Glomerular visceral epithelial cell (primary cell): ENCODE results near the gene TRAF7.
"Not testable (repeated sequence)": the region's sequence is repeated elsewhere in the genome, so short reads cannot be mapped to it uniquely, and the experiment has no call there.

ENCODE experiments used
- DNase-seq: peaks from one replicate; pipeline ENCODE4 v3.0.0-alpha.2; 2016; ENCODE audit errors: extremely low spot score

Gene TRAF7

DNA sequence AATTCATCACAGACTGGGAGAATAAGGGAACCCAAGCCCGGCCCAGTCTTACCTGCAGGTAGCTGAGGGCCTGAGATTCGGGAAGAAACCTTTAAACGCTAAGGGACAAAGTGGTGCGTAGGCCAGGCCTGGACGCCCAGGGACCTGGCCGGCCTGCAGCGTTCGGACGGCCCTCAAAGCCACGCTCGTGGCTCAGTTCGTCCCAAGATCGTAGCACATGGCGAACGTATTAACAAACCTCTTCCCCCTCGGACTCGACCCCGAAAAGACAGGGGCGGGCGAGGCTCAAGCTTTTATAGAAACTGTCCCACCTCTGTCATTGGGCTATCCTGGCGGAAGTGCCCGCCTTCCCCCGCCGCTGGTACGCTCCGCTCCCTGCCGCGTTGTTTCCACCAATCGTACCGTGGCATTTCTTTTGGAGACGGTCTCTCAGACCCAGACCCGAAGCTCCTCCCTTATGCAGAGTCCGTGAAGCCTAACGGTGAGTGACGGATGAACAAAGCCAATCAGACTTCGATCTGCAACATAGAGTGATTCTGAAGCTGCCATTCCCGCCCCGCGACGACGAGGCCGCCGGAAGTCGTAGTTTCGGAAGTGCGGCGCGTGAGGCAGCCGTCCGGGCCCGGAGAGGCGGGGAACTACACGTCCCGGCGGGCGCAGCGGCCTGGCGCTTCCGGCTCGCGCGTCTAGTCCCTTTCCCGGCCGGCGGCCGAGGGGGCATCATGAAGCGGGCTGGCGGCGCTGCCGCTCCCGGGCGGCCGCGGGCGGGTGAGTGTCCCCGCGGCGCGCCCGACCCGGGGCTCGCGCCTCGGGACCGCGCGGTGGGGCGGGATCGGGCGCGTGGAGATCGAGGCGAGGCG lies at the start of gene TRAF7:
TSS of gene TRAF7 (plus strand) at position 692 of the 860 bp plus-strand sequence. CDS start 8,139 bp downstream, outside the sequence.
- DNase-seq, result peak; percentile 100

DNA sequence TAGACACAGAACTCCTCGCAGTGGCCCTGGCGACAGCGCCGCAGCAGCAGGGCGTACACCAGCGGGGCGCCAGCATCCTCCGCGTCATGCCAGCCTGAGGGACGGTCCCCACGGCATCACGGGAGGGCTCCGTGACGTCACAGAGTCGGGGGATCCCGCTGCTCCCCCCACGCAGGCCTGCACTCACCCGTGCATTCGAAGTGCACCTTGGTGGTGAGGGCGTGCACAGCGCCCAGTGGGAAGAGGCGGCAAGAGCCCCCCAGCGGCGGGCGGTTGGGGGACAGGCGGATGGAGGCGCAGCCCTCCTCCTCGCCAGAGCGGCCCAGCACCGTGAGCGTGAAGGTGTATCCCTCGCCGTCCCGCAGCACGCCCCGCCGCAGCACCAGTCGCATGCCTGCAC lies 49.4 kb upstream of the TRAF7 start:
- not testable (repeated sequence) for DNase-seq

DNA sequence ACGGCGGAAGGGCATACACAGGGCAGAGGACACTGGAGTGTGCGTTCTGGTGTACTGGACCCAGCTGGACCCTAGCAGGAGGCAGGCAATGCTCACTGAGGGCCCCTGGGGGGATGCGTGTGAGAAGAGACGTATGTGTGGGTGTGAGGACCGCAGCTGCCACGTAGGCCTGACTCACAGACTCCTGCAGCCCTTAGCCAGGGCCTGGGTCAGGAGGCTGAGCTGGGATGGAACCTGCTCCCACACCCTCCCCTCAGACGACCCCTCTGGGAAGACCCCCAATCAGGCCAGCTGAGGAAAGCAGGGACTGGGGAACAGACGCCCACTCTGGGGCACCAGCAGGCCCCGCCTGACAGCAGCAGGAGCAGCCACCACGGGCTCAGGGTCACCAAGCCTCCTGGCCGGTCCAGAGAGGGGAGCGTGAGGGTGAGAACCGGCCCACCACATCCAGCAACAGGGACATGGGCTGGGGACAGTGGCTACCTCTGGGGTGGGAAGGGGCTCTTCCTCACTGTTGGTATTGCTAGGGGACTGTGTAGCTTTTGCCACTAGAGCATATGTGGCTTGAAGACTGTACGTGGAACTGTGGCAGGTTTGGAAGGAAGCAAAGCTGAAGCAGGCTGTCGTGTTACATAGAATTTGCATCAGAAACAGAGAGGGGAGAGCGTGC lies 48.3 kb upstream of the TRAF7 start:
- DNase-seq, result not testable (repeated sequence)

DNA sequence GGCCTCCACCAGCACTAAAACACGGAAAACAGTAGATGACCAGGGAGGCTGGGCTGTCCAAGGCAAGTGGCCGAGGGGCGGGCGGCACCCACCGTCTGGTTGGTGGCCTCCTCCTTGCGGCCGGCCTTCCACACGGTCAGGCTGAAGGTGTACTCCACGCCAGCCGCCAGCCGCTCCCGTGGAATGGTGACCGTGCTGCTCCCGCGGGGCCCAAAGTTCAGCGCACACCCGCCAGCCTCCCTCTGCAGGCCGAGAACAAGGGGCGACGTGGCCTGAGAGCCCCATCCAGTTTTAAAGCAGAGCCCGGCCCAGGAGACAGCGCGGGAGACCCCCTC lies 47.8 kb upstream of the TRAF7 start:
- not testable (repeated sequence) for DNase-seq

DNA sequence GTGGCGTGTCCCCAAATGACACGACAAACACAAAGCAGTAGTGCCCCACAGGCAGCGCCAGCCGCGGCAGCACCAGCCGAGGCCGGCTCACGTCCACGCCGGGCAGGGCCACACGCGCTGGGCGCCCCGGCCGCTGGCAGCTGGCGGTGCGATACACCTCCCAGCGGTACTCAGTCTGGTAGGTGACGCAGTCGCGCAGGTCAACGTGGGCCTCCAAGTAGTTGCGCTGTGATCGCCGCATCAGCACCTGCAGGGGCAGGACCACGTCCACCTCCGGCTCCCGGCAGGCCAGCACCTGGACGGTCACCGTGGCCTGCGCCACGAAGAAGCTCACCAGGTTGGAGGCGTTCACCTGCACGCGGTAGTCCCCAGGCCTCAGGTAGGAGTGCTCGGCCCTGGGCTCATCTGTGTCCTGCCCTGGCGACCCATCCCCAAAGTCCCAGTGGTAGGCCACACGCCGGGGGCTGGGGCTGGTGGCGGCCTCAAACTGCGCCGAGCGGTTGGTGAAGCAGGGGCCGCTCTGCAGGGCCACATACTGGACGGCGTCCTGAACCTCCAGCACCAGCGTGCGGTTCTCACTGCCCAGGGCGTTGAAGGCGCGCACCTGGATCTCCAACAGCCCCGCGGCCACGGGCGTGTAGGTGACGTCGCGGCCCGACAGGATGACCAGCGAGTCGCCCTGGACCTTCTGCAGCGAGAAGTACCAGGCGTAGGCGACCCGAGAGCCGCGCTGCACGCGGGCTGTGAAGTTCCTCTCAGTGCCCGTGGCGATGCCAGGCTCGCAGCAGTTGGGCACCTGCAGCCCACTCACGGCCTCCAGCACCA lies 46.9 kb upstream of the TRAF7 start:
- not testable (repeated sequence) for DNase-seq

DNA sequence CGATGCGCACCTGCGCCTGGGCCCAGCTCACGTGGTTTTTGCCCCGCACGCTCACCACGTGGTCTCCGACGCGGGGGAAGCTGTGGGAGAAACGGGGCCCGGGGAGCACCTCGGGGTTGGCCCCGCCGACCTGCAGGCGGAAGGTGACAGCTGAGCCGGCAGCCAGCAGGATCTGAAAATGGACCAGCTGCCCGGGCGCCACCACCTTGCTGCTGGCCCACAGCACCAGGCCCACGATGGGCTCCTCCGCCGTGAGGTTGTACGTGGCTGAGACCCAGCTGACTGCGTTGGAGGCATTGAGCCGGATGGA lies 46.4 kb upstream of the TRAF7 start:
- not testable (repeated sequence) for DNase-seq

DNA sequence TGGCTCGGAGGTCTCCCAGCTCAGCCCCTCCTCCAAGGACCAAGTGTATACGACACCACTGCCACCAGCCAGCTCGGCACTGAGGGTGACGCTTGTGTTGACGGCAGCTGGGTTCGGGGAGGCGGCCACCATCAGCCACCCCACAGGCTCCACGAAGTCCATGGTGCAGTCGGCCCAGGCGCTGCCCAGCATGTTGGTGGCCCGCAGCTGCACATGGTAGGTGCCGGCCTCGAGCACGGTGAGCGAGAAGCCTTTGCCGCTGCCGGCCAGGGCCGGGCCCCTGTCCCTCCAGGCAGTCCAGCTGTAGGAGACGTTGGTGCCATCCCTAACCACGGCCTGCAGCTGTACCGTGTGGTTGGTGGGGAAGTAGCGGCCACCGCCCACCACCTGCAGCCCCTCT lies 45.7 kb upstream of the TRAF7 start:
- not testable (repeated sequence) for DNase-seq

DNA sequence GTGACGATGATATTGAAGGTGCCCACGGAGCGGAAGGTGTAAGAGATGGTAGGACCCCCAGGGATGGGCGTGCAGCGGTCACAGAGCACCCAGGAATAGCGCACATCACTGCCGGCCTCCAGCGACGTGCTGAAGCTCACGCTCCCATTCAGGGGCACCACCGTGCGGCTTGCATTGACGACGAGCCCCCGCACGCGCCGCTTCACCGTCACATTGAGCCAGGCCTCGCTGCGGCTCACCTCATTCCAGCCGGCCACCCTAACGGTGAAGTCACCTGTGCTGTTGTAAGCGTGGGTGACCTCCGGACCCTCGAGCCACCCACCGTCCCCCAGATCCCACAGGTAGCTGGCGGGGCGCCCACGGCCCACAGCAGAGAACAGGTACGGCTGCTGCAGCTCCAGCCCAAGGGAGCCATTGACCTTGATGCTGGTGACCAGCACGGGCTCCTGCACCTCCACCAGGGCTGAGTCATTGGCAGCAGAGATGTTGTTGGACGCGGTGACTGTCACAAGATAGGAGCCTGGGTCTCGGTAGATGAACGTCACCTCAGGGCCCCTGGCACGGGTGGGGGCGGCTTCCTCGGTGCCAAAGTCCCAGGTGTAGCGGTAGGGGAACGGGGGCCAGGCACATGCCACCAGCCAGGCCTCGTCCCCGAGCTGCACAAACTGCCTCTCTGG lies 45.1 kb upstream of the TRAF7 start:
- not testable (repeated sequence) for DNase-seq

DNA sequence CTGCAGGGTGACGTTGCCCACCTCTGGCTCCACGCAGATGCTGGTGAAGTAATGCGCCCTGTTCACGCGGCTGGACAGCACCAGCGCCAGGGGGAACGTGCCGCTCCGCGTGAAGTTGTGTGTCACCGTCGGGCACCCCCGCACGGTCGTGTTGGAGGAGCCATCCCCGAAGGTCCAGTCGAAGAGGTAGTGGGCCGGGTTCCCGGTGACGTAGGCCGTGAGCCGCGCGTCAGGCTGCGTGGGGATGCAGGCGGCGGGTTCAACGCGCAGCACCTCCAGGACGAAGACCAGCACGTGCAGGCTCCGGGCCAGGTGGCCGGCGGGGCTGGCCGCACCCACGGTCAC lies 44.6 kb upstream of the TRAF7 start:
- not testable (repeated sequence) for DNase-seq

DNA sequence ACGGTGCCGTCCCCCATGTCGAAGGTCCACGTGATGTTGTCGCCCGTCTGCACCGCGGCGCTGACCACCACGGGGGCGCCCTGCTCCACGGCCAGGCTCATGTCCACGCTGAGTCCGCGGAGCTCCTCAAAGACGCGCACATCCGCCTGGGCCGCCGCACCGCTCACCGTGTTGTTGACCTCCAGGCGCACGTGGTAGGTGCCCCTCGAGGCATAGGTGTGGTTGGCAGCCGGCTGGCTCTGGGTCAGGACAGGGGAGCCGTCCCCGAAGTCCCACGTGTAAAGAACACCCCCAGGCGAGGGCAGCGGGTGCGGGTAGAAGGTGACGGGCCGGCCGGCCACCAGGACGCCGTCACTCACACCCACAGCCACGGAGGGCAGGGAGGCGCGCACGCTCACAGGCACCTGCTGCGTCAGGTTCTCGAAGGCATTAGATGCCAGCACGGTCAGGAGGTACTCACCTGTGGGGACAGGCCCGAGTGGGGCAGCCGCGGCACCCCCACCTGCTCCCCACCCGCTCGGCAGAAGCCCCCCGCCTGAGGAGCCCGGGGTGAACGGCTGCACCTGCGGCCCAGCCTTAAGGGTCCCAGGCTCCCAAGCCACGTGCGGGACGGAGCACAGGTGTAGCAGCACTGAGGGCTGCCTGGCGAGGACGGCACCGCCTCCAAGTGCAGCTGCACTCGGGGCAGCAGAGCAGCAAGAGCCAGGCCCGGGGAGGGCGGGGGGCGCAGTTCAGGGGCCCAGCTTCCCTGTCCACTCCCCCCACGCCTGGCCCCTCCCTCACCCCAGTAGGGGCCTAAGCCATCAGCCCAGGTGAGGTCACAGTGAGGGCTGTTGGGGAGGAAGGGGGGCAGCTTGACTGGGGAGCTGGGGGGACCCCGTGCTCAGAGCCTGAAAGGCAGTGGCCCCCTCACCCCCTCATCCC lies 43.9 kb upstream of the TRAF7 start:
- not testable (repeated sequence) for DNase-seq

DNA sequence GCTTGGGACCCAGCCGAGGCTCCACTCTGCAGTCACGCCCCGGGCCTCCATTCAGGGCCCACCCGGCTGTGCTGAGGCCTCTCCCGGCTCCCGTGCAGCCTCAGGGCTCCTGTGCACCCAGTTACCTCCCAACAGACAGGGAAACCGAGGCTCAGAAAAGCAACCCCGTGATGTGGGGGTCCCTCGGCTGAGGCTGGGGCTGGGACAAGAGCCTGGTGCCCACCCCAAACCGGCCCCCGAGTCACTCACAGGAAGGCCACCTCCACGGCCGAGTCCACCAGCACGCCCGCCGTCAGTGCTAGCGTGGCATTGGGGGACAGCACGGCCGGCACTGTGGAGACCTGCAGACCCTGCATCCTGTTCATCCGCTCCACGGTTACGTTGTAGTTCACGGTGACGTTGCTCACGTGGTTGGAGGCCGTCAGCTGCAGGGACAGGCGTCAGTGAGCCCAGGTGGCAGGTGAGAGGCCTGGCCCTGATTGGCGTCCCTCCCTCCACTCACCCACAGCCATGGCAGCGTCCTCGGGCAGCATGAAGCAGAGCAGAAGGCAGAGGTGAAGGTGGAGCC lies 43.0 kb upstream of the TRAF7 start:
- not testable (repeated sequence) for DNase-seq

DNA sequence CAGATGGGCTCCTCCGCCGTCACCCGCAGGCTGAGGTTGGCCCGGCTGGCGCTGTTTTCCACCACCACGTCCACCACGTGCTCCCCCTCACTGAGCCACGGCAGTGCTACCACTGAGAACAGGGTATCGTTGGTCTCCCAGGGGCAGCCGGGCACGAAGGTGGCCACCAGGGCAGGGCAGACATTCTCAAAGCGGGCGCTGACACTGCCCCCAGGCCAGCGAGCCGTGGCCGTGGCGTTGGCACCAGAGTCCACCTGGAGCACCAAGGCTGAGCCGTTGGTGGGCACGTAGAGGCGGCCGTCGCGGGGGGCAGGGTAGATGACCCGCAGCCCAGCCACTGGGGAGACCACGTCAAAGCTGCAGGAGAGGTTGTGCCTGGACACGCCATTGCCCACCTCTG lies 41.4 kb upstream of the TRAF7 start:
- not testable (repeated sequence) for DNase-seq

DNA sequence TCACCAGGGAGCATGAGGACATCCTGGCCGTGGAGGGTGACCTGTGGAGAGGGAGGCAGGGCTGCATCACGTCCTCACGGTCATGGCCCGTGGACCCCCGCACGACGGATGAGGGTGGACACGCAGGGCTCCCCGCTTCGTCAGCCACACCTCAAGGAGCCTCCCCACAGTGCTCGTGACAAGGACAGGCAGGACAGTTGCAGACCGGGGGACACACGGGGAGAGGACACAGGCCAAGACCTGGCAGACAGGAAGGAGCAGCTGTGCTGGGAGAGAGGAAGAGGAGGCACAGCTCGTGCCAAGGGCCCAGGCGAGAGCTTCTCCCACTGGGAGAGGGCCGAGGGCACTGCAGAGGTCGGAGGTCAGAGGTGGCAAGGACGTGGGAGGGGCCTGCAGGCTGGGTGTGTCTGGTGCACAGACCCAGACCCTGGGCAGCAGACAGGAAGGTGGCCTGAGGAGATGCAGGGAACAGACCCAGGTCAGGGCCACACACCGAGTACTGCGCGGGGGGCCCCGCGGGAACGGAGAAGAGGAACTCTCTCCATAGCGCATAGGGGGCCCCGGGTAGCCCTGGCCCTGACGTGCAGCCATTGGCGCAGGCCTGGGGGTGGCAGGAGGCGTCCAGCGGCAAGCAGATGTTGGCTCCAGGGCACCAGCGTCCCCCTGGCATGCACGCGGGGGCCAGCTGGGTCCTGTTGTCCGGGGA lies 40.5 kb upstream of the TRAF7 start:
- DNase-seq, result not testable (repeated sequence)

DNA sequence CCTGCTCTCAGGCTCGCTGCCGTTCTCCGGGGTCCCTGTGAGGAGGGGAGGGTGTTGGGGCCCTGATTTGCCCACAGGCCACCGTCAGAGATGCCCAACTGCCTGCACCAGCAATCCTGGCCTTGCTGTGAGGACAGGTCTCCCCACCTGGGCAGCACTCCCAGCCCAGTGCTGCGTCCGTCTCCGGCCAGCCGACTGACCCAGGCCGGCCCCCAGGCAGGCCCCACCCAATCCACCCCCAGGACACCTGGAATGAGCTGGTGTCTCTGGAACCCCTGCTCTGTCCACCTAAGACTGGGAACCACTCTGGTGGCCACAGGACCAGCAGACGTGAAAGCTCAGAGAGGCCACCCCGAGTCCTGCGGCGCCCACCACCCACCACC lies 40.0 kb upstream of the TRAF7 start:
- no peak for DNase-seq

DNA sequence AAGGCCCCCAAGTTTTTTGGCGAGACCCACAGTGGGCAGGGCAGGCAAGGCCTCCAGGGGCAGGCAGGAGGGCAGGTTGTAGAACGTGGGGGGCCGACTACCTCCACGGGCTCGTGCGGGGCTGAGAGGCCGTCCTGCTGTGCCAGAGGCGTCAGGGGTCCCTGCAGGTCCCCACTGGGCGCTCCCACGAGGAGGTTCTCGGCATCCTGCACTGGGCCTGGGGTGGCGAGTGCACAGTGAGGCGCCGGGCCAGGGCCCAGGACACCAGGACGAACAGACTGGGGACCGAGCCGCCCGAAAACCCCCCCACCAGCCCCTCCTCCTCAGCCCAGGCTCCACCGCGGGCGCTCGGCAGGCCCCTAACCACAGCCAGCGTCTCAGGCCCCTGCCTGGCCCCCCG lies 39.2 kb upstream of the TRAF7 start:
- DNase-seq, result not testable (repeated sequence)

DNA sequence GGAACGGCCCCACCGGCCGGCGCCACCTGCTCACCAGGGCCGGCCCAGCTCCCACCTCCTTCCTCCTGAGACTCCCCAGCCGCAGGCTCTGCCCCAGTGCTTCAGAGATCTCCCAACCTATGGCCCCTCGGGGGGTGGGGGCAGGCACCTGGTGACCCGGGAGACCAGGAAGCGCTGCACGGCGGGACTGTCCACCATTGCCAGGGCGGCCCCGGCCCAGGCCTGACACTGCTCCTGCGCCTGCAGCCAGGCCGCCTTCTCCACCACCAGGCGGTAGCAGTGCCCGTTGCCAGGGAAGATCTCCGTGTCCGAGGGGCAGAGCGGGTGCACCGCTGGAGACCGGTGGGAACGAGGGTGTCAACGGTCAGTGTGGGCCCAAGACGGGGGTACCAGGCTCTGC lies 38.2 kb upstream of the TRAF7 start:
- DNase-seq, result not testable (repeated sequence)

DNA sequence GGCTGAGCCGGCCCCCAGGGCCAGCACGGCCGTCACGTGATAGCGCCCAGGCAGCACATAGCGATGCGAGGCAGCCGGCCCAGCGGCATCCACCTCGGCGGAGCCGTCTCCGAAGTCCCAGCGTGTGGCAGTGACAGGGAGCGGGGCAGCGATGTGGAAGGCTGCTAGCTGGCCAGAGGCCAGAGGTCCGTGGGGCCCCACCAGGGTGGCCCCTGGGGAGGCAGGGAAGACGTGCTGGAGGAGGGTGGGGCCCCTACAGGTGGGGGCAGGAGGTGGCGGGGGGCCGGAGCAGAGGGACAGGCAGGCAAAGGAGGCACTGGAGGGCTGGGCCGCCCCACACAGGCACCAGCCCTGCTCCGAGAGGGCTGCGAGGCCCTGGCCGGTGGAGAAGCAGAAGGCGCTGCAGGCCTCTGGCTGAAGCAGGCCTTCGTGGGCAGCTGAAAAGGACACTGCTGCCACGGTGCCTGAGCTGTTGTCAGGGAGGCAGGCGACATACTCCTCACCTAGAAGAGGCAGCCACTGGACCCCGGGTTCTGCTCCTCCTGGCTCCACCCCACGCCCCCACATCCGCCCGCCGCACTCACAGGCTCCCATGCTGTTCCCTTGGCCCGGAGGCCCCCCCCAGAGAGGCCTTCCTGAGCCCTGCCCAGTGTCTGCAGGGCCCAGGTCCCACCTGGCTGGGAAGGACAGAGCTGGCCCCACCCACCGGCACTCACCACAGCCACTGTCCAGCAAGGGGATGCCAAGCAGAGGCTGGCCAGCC lies 37.4 kb upstream of the TRAF7 start:
- not testable (repeated sequence) for DNase-seq

DNA sequence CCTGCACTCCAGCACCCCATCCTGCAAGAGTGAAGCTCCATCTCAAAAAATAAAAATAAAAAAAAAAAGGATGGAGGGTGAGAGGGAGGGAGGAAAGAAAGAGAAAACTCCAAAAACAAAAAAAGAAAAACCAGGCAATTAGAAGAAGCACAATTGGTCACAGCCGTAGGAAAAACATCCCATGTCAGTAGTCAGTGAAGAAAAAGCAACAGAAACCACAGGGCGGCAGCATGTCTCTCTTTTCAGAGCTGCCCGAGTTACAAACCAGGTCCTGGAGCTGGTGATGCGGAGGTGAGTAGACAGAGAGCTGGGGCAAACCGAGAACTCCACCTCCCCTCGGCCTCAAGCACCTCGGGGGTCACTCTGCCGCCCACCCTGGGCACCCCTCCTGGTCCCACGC lies 34.3 kb upstream of the TRAF7 start:
- DNase-seq, result not testable (repeated sequence)

DNA sequence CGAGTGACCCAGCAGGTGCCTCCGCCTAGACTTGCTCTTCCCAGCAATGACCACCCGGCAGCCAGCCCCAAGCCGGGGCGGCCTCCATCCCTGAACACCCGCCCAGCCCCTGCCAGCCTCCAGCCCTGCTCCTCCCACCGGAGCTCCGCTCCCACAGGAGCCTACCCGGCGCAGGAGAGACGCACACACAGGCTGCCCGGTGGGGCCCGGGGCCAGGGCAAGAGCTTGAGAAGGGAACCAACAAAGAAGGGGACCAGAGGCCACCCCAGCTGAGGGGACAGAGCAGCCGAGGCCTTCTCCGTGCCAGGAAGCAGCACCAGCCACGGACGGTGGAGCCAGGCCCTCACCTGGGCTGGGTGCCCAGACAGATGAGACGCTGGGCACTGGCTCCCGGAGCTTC lies 33.7 kb upstream of the TRAF7 start:
- no peak for DNase-seq
